Cerebellar cortex (tissue), 1 donor: ENCODE measurements around the gene TMEM145.

Experiments
- DNase-seq: peaks from one replicate; pipeline ENCODE4 v3.0.0-alpha.2; 2015; ENCODE audit warnings: low spot score

TMEM145 gene

GRCh38 chr19:42362891-42363440 is 49.9 kb downstream of the TMEM145 start:
- DNase-seq: no peak

DNA sequence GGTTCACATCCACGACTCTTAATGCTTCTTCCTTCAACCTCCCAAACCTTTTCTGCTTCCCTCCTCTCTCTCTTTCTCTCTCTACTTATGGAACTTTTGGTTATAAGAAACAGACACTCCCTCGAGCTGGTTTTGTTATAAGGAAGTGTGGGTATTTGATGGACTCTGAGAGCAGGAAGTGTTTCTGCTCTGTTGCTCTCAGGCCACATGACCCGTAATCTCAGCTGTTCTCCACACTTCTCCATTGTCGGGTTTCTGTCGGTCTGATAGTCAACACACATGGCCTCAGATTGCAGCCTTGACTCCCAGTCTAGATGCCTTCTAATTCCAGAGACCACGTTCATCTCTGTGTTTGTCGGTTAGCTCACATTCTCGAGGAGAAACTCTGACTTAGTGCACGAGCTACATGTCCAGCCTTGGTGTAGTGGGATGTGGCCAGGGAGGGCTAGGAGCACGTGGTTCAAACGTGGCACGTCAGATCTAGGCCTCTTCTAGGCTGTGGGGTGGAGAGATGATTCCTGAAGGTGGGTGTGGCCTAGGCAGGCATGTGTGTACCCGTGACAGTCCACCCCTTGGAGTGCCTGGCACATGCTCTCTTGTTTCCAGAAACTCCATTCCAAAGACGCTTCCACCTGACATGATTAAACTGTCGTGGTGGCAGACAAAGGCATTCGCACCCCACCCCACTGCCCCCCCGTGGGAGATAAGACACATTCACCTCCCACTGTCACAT is 50.7 kb downstream of the TMEM145 start:
- DNase-seq: no peak

- peak; percentile 91 for DNase-seq
Observed at GRCh38 chr19:42366673-42367072, 53.6 kb downstream of the TMEM145 start.

DNA sequence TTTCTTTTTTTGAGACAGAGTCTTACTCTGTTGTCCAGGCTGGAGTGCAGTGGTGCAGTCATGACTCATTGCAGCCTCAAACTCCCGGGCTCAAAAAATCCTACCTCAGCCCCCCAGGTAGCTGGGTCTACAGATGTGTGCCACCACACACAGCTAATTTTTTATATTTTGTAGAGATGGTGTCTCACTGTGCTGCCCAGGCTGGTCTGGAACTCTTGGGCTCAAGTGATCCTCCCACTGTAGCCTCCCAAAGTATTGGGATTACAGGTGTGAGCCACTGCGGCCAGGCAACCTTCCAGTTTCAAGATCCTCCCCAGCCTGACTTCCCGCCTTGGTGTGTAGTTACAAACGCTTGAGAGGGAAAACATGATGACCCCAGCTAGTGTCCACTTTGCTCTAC is 54.8 kb downstream of the TMEM145 start:
- no peak for DNase-seq

- no peak for DNase-seq
Observed at GRCh38 chr19:42368360-42368759, 55.3 kb downstream of the TMEM145 start.

DNA sequence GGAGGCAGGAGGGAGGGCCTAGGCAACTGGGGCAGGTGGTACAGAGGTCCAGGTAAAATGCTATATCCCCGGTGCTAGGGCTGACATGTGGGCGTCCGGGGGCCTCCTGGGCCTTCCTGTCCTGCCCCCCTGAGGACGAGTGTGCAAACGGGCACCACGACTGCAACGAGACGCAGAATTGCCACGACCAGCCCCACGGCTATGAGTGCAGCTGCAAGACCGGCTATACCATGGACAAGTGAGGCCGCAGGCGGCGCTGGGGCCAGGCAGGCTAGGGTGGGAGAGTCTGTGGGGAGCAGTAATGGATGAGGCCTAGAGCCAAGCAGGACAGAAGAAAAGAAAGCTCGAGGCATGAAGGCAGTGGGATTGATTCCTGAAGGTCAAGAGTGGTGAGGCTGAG is 55.7 kb downstream of the TMEM145 start:
- no peak for DNase-seq

- no peak for DNase-seq
Observed at GRCh38 chr19:42369433-42370067, 56.4 kb downstream of the TMEM145 start.

GRCh38 chr19:42370068-42370520 is 57.0 kb downstream of the TMEM145 start:
- DNase-seq: no peak

DNA sequence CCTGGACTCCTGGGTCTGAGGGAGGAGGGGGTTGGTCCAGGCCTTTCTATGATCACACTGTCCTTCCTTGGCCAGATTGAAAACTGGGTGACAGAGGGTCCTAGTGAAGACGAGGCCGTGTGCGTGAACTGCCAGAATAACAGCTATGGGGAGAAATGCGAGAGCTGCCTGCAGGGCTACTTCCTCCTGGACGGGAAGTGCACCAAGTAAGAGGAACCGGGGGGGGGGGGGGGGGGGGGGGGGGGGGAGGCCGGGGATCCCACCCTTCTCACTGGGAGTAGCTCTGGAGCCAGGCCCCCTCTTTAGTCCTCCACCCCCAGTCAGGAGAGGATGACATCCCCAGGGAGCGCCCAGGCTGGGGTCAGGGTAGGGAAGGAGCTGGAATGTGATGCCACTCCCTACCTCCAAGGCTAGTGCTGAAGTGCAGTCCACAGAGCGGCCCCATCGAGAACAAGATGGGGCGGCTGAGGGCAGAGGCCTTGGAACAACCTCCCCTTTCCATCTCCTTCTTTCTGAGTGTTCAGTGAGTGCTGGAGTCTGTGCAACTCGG is 57.6 kb downstream of the TMEM145 start:
- DNase-seq: no peak
